Measurements from ENCODE around the gene PPIE.

DNA sequence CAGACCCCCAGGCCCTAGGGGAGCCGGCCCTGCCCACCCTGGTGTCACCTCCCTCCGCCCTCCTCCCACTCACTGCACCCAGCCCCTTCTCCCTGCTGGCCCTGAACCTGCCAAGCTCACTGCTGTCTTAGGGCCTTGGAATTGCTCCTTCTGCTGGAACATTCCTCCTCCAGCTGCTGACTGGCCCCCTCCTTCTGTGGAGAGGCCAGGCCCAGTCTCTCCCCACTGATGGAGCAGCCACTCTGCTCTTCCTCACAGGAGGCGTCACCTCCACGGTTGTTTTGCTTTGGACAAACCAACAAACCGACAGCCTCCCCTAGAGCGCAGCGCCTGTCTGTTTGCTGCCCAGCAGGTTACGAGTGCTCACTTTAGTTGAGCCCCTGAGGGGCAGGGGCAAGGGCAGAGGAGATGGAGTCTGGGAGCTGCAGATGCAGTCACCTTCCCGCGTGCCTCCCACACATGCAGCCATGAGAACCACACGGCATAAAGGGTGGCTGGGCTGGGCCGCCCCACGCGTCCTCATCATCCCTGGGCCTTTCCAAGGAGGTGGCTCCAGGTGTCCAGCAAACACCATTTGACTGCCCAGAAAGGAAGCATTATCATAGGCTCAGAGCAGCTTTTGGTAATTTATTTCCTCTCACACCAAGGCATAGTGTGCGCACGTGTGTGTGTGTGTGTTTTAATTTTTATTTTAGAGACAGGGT lies 23.0 kb downstream of the PPIE start:
- TF ChIP-seq, protein P1, sequence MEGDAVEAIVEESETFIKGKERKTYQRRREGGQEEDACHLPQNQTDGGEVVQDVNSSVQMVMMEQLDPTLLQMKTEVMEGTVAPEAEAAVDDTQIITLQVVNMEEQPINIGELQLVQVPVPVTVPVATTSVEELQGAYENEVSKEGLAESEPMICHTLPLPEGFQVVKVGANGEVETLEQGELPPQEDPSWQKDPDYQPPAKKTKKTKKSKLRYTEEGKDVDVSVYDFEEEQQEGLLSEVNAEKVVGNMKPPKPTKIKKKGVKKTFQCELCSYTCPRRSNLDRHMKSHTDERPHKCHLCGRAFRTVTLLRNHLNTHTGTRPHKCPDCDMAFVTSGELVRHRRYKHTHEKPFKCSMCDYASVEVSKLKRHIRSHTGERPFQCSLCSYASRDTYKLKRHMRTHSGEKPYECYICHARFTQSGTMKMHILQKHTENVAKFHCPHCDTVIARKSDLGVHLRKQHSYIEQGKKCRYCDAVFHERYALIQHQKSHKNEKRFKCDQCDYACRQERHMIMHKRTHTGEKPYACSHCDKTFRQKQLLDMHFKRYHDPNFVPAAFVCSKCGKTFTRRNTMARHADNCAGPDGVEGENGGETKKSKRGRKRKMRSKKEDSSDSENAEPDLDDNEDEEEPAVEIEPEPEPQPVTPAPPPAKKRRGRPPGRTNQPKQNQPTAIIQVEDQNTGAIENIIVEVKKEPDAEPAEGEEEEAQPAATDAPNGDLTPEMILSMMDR (conservative IDR thresholded peaks at IDR 0.05; ENCODE audit: low read depth, low read length) = no peak
- TF ChIP-seq CEBPB (IDR thresholded peaks at IDR 0.05; ENCODE audit: low read depth, low read length) (no peak), MXI1 (IDR thresholded peaks at IDR 0.05; ENCODE audit: borderline replicate concordance, low read depth, low read length) (no peak)

All from IMR-90 (cell line).